ENCODE results near the gene TMEM131L. TPM values are rescaled to one million over a fixed set of nuclear protein-coding genes. Genes with fewer than 3 reads are reported as not detected.

Gene TMEM131L
- total RNA-seq, 3 donors from 2014 or later = 18.7 to 22.0 (median 19.5) TPM

DNA sequence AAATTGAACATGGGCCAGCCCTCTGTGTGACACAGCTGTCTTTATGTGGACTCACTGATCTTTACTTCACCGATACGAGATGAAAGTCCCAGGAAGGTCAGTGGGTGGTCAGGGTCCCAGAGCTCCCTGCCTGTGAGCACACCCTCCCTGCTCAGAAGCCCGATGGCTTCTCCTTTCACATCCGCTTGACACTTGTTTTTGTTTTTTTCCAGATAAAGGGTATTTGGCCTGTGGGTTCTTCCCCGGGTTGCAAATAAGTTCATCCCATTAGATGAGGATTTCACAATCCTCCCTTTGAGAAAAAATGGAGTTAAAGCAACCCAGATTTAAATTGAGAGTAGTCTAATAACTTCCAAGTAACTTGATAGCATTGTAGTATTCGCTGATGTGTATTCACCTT is 169.7 kb downstream of the TMEM131L start:
- no peaks in the 10 kb centered on the region for H3K27me3 ChIP-seq
- no peaks in the 10 kb centered on the region for H3K9me3 ChIP-seq
- no peak overlapping the region for H3K4me3 ChIP-seq
- no peaks in the 10 kb centered on the region for H3K4me1 ChIP-seq
- TF ChIP-seq POLR2A (IDR thresholded peaks at IDR 0.05) = no peak
- TF ChIP-seq POLR2AphosphoS5 (IDR thresholded peaks at IDR 0.05) = no peak
- intact Hi-C loops (cut with DNase I; ENCODE audit: low total_unique reads) = loop anchor here (5.0 kb wide), 1 partner anchor 289 kb away; no protein-coding TSS in a partner anchor
- no peaks in the 10 kb centered on the region for H3K36me3 ChIP-seq
- H3K27ac ChIP-seq = no peak overlapping the region
- no peak for DNase-seq (ENCODE audit: low spot score in 2 of 2)

DNA sequence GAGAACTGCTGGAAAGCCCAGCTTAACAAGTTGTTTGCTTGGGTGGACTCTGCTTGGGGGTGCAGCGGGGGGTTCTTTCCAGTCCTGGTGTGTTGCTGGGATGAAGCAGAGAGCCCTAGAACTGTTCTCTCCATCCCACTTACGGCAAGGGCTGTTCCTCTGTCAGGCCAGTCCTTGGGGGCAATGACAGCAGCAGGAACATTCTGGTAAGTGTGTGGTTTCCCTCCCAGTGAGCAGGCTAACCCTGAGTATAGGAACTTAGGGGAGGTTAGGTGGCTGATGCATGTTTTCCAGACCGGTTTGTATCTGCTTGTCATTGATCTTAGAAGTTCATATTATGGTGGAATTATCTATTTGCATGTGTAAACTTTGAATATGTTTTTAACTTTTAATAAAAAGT is 171.0 kb downstream of the TMEM131L start:
- DNase-seq (ENCODE audit: low spot score in 2 of 2) = no peak
- intact Hi-C loops (cut with DNase I; ENCODE audit: low total_unique reads) = loop anchor here (5.0 kb wide), 1 partner anchor 290 kb away; no protein-coding TSS in a partner anchor
- Histone ChIP-seq H3K4me3 (no peak overlapping the region), H3K9me3 (no peaks in the 10 kb centered on the region), H3K27ac (no peak overlapping the region), H3K4me1 (no peaks in the 10 kb centered on the region), H3K27me3 (no peaks in the 10 kb centered on the region), H3K36me3 (no peaks in the 10 kb centered on the region)
- TF ChIP-seq POLR2AphosphoS5 (IDR thresholded peaks at IDR 0.05) (no peak), POLR2A (IDR thresholded peaks at IDR 0.05) (no peak)
- TF ChIP-seq, protein P1, sequence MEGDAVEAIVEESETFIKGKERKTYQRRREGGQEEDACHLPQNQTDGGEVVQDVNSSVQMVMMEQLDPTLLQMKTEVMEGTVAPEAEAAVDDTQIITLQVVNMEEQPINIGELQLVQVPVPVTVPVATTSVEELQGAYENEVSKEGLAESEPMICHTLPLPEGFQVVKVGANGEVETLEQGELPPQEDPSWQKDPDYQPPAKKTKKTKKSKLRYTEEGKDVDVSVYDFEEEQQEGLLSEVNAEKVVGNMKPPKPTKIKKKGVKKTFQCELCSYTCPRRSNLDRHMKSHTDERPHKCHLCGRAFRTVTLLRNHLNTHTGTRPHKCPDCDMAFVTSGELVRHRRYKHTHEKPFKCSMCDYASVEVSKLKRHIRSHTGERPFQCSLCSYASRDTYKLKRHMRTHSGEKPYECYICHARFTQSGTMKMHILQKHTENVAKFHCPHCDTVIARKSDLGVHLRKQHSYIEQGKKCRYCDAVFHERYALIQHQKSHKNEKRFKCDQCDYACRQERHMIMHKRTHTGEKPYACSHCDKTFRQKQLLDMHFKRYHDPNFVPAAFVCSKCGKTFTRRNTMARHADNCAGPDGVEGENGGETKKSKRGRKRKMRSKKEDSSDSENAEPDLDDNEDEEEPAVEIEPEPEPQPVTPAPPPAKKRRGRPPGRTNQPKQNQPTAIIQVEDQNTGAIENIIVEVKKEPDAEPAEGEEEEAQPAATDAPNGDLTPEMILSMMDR (IDR thresholded peaks at IDR 0.05) = no peak

GRCh38 chr4:153638011-153638410 is 171.9 kb downstream of the TMEM131L start:
- Histone ChIP-seq H3K36me3 (no peaks in the 10 kb centered on the region), H3K27me3 (no peaks in the 10 kb centered on the region), H3K4me3 (no peak overlapping the region), H3K9me3 (no peaks in the 10 kb centered on the region), H3K27ac (no peak overlapping the region), H3K4me1 (no peaks in the 10 kb centered on the region)
- no peak for TF ChIP-seq POLR2A (IDR thresholded peaks at IDR 0.05)
- TF ChIP-seq POLR2AphosphoS5 (IDR thresholded peaks at IDR 0.05) = no peak
- TF ChIP-seq, protein P1 (IDR thresholded peaks at IDR 0.05) = no peak
- no peak for DNase-seq (ENCODE audit: low spot score in 2 of 2)
- intact Hi-C loops (cut with DNase I; ENCODE audit: low total_unique reads) = loop anchor here (5.0 kb wide), 1 partner anchor 291 kb away; no protein-coding TSS in a partner anchor

DNA sequence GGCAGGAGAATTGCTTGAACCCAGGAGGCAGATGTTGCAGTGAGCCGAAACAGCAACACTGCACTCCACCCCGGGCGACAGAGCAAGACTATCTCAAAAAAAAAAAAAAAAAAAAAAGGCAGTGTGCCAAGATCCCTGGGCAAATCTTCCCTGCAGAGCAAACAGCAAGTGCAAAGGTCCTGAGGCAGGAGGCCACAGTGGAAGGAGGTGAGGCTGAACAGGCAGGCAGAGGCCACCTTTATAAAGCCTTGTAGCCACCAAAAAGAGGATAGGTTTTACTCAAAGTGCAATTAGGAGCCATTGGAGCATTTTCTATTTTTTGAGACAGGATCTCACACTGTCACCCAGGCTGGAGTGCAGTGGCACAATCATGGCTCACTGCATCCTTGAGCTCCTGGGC is 172.8 kb downstream of the TMEM131L start:
- no peaks in the 10 kb centered on the region for H3K36me3 ChIP-seq
- TF ChIP-seq POLR2A (IDR thresholded peaks at IDR 0.05) (no peak), POLR2AphosphoS5 (IDR thresholded peaks at IDR 0.05) (no peak)
- TF ChIP-seq, protein P1 (IDR thresholded peaks at IDR 0.05) = no peak
- no peaks in the 10 kb centered on the region for H3K4me1 ChIP-seq
- H3K27ac ChIP-seq = no peak overlapping the region
- no peaks in the 10 kb centered on the region for H3K9me3 ChIP-seq
- no peak for DNase-seq (ENCODE audit: low spot score in 2 of 2)
- H3K4me3 ChIP-seq = no peak overlapping the region
- intact Hi-C loops (cut with DNase I; ENCODE audit: low total_unique reads) = loop anchor here (5.0 kb wide), 1 partner anchor 292 kb away; no protein-coding TSS in a partner anchor
- no peaks in the 10 kb centered on the region for H3K27me3 ChIP-seq

- no peaks in the 10 kb centered on the region for H3K27me3 ChIP-seq
- H3K27ac ChIP-seq = no peak overlapping the region
- no peak overlapping the region for H3K4me3 ChIP-seq
- no peak for TF ChIP-seq POLR2AphosphoS5 (IDR thresholded peaks at IDR 0.05)
- no peak for TF ChIP-seq POLR2A (IDR thresholded peaks at IDR 0.05)
- no peaks in the 10 kb centered on the region for H3K36me3 ChIP-seq
- no peaks in the 10 kb centered on the region for H3K4me1 ChIP-seq
- no peak for DNase-seq (ENCODE audit: low spot score in 2 of 2)
- intact Hi-C loops (cut with DNase I; ENCODE audit: low total_unique reads) = loop anchor here (5.0 kb wide), 1 partner anchor 293 kb away; no protein-coding TSS in a partner anchor
- H3K9me3 ChIP-seq = peaks cover 0 to 1% of the 10 kb centered on the region in 2 donors
Observed at GRCh38 chr4:153639833-153640802, 174.0 kb downstream of the TMEM131L start.

DNA sequence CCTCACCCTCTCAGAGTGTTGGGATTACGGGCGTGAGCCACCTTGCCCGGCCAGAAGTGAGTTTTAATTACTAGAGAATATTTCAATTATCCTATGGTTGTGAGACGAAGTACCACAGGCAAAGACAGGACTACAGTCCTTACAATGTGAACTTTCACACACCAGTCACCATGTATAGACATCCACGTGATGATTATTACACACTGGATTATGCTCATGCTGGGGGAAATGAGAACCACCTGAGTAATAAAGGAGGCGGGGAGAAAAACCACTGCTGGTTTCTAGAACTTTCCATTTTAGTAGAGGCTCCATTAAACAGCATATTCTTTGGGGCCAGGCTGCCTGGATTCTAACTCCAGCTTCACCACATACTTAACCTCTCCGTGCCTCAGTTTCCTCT is 175.4 kb downstream of the TMEM131L start:
- Histone ChIP-seq H3K36me3 (no peaks in the 10 kb centered on the region), H3K27ac (no peak overlapping the region), H3K27me3 (no peaks in the 10 kb centered on the region), H3K4me3 (no peak overlapping the region), H3K9me3 (peaks cover 0 to 3% of the 10 kb centered on the region in 2 donors), H3K4me1 (no peaks in the 10 kb centered on the region)
- intact Hi-C loops (cut with DNase I; ENCODE audit: low total_unique reads) = no loop called here
- TF ChIP-seq, protein P1 (IDR thresholded peaks at IDR 0.05) = no peak
- TF ChIP-seq POLR2A (IDR thresholded peaks at IDR 0.05) (no peak), POLR2AphosphoS5 (IDR thresholded peaks at IDR 0.05) (no peak)
- no peak for DNase-seq (ENCODE audit: low spot score in 2 of 2)
